Measurements from ENCODE around the gene COG8. TPM values are rescaled to one million over a fixed set of nuclear protein-coding genes. Genes with fewer than 3 reads are reported as not detected.
A peak's percentile ranks its signal among the peaks of the same experiment; 100 is the strongest.

The COG8 gene
- total RNA-seq, 4 donors from 2014 or later = 62.2 to 77.5 (median 70.0) TPM

DNA sequence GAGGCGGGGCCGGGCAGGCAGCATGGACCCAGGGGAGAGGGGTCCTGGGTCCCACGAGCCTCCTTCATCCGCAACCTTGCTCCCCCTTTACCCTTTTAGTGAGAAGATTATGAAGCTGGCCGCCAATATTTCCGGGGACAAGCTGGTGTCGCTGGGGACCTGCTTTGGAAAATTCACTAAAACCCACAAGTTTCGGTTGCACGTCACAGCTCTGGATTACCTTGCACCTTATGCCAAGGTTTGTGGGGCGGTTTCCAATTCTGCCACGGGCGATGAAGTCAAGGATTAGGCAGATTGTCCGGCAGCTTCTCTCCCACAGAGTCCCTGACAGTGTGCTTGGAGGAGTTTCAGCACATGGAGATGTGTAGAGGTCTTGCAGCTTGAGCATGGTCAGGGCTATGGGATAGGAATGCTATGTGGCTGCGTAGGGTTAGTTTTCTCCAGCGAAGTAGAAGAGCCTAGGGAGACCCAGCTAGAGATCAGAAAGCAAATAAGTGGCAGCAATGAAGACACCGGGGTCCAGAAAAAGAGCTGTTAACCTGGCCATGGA lies 806 bp upstream of the COG8 start:
- TF ChIP-seq POLR2A (IDR thresholded peaks at IDR 0.05) (no peak), EP300 (IDR thresholded peaks at IDR 0.05) (no peak)
- TF ChIP-seq, protein P1, sequence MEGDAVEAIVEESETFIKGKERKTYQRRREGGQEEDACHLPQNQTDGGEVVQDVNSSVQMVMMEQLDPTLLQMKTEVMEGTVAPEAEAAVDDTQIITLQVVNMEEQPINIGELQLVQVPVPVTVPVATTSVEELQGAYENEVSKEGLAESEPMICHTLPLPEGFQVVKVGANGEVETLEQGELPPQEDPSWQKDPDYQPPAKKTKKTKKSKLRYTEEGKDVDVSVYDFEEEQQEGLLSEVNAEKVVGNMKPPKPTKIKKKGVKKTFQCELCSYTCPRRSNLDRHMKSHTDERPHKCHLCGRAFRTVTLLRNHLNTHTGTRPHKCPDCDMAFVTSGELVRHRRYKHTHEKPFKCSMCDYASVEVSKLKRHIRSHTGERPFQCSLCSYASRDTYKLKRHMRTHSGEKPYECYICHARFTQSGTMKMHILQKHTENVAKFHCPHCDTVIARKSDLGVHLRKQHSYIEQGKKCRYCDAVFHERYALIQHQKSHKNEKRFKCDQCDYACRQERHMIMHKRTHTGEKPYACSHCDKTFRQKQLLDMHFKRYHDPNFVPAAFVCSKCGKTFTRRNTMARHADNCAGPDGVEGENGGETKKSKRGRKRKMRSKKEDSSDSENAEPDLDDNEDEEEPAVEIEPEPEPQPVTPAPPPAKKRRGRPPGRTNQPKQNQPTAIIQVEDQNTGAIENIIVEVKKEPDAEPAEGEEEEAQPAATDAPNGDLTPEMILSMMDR (IDR thresholded peaks at IDR 0.05) = no peak
- Histone ChIP-seq H3K4me1 (peaks cover 0 to 49% (median 23%) of the 10 kb centered on the region in 4 donors), H3K9me3 (no peaks in the 10 kb centered on the region), H3K27ac (peak overlapping the region in 2 of 4 donors; percentile 93 to 94), H3K36me3 (peaks cover 0 to 44% (median 0%) of the 10 kb centered on the region in 3 donors), H3K27me3 (no peaks in the 10 kb centered on the region), H3K4me3 (peak overlapping the region; percentile 66 to 100 (median 84))
- no peak for DNase-seq (ENCODE audit: low spot score in 2 of 2)
- 6 to 8% methylated on average over 16 of the region's 16 CpGs for WGBS, 2 donors

DNA sequence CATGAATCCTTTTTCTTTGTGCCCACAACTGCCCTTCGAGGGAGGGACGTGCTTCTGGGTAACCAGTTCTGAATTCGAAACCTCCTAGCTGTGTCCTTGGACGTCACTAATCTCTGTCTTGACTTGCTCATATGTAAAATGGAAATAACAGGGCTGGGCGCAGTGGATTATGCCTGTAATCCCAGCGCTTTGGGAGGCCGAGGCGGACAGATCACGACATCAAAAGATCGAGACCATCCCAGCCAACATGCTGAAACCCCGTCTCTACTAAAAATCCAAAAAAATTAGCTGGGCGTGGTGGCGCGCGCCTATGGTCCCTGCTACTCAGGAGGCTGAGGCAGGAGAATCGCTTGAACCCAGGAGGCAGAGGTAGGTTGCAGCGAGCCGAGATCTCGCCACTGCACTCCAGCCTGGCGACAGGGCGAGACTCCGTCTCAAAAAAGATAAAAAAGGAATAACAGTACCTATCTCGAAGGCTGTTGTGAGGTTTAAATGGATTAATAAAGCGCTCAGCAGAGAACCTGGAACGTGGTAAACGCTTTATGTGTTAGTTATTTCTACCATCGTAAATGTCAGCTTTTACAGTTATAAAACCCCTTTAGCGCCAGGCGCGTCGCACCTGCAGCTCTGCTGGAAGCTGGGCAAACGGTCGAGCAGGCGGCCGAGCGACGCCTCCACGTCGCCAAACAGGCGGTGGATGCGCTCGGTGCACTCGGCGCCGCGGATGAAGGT lies 641 bp downstream of the COG8 start:
- DNase-seq (ENCODE audit: low spot score in 2 of 2) = no peak
- H3K27ac ChIP-seq = peak overlapping the region; percentile 38 to 94 (median 91)
- H3K36me3 ChIP-seq = peaks cover 0 to 52% (median 6%) of the 10 kb centered on the region in 3 donors
- H3K4me1 ChIP-seq = peaks cover 0 to 58% (median 23%) of the 10 kb centered on the region in 4 donors
- no peaks in the 10 kb centered on the region for H3K27me3 ChIP-seq
- peak overlapping the region; percentile 66 to 100 (median 84) for H3K4me3 ChIP-seq
- TF ChIP-seq, protein P1 (IDR thresholded peaks at IDR 0.05) = no peak
- no peak for TF ChIP-seq EP300 (IDR thresholded peaks at IDR 0.05)
- TF ChIP-seq POLR2A (IDR thresholded peaks at IDR 0.05) = no peak
- 18 to 23% methylated on average over 45 to 46 of the region's 46 CpGs for WGBS, 2 donors
- H3K9me3 ChIP-seq = no peaks in the 10 kb centered on the region

DNA sequence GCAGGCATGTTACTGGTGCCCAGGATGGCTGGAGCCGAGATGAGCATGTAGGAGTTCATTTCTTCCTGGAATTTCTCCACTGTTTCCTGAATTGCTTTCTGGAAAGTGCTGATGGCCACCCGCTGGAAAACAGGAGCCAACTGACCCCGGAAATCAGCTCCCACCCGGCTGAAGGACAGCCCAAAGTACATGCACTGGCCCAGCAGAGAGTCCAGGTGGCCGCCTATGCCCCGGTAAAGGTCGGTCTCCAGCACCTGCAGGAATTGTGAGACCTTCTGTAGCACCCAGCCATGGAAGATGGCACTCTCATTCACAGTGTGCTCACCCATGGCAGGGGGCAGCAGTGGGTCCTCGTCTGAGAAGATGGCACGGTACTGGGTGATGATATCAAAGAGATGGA lies 4.7 kb downstream of the COG8 start:
- Histone ChIP-seq H3K27ac (no peak overlapping the region), H3K4me3 (no peak overlapping the region), H3K4me1 (peaks cover 0 to 55% (median 13%) of the 10 kb centered on the region in 4 donors), H3K27me3 (no peaks in the 10 kb centered on the region), H3K9me3 (no peaks in the 10 kb centered on the region), H3K36me3 (peaks cover 0 to 52% (median 13%) of the 10 kb centered on the region in 3 donors)
- no peak for TF ChIP-seq EP300 (IDR thresholded peaks at IDR 0.05)
- no peak for TF ChIP-seq POLR2A (IDR thresholded peaks at IDR 0.05)
- TF ChIP-seq, protein P1 (IDR thresholded peaks at IDR 0.05) = no peak
- no peak for DNase-seq (ENCODE audit: low spot score in 2 of 2)
- 88 to 95% methylated on average over 8 to 9 of the region's 9 CpGs for WGBS, 2 donors

DNA sequence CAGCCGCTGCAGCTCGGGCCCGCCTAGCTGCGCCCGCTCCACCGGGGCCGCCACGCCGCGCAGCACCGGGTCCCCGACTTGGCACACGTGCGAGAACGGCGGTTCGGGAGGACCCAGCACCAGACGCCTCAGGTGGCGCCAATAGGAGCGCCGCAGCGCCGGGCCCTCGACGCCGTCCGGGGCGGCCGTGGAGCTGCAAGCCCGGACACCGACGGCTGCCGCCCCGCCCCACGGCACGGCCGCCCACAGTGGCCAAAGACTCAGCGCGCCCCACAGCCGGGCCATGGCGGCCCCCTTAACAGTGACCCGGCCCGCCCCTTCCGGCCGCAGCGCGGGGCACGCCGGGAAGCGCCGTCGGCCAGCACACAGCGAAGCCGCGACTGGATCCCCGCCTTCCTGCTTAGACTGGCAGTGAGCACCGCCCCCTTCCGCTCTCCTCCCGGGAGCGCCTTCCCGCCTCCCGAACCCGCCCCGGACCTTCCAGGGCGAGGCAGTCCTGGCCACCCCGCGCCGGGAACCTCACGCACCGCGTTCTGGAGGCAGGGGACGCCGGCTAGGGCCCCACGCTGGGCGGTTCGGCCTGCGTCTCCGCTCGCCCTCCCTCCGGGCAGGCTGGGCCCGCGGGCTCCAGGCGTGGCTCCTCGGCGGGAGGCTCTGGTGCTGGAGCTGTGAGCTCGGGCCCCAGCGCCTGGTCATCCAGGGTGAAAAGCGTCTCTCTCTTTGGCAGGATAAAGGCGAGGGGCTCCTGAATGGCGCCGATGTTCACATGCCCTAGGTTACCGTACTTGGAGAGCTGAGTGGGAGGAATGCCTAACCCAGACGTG lies 8.9 kb downstream of the COG8 start, which contains the start of gene PDF:
TSS of gene PDF (minus strand) at position 303 of the 824 bp plus-strand sequence. CDS start at position 285, 18 bp downstream.
- H3K27me3 ChIP-seq = no peaks in the 10 kb centered on the region
- H3K4me3 ChIP-seq = peak within 1 kb of the TSS; percentile 52 to 90 (median 86)
- no peaks in the 10 kb centered on the region for H3K9me3 ChIP-seq
- peaks cover 0 to 73% (median 13%) of the 10 kb centered on the region in 3 donors for H3K36me3 ChIP-seq
- TF ChIP-seq, protein P1 (IDR thresholded peaks at IDR 0.05) = peak in 2 of 5 experiments; percentile 16 to 52
- TF ChIP-seq EP300 (IDR thresholded peaks at IDR 0.05) = peak; percentile 57 to 92
- TF ChIP-seq POLR2A (IDR thresholded peaks at IDR 0.05) = peak; percentile 50 to 57
- 0 to 1% methylated on average over 8 to 32 of the region's 93 CpGs for WGBS, 2 donors
- H3K27ac ChIP-seq = peak within 1 kb of the TSS; percentile 75 to 95 (median 90)
- peak; percentile 83 to 87 for DNase-seq (ENCODE audit: low spot score in 2 of 2)
- H3K4me1 ChIP-seq = peaks cover 7 to 65% (median 17%) of the 10 kb centered on the region in 4 donors
